GM18520 (cell line): ENCODE results near the gene PIKFYVE.
A peak's percentile ranks its signal among the peaks of the same experiment; 100 is the strongest.
"Not testable (repeated sequence)": the region's sequence is repeated elsewhere in the genome, so short reads cannot be mapped to it uniquely, and the experiment has no call there.

ENCODE experiments used
- ATAC-seq: cut with Tn5 transposase; IDR thresholded peaks from one replicate; pipeline ENCODE4 v1.9.1; 2021; ENCODE audit not compliant: unreplicated experiment

The PIKFYVE gene

GRCh38 chr2:208300847-208301618 lies 35.0 kb downstream of the PIKFYVE start:
- no peak for ATAC-seq

DNA sequence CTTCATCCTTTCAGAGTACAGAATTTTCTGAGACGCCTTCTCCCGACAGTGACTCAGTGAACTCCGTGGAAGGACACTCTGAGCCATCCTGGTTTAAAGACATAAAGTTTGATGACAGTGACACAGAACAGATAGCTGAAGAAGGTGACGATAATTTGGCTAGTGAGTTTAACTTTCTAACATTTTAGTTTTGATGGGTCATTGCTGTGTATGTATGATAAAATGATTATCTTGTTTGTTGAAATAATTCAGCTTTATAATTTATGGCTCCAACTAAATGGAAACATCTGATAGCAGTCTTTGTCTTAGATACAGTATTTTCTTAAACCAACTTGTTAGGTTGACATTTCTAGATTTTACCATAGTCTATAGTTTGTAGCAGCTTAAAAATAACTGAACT lies 38.1 kb downstream of the PIKFYVE start:
- no peak for ATAC-seq

DNA sequence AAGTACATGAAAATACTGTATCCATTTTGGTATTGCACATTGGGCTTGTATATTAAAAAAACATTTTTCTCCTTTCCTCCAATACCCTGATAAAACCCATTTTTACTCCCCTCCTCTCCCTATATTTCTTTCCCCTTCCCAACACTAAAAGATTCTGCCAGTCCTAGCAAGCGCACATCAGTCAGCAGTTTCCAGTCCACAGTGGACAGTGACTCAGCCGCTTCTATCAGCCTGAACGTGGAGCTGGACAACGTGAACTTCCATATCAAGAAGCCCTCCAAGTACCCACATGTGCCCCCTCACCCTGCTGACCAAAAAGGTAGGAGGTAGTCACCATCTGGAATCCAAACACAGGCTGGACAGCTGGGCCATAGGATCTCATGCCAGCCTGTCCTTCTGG lies 38.6 kb downstream of the PIKFYVE start:
- no peak for ATAC-seq

DNA sequence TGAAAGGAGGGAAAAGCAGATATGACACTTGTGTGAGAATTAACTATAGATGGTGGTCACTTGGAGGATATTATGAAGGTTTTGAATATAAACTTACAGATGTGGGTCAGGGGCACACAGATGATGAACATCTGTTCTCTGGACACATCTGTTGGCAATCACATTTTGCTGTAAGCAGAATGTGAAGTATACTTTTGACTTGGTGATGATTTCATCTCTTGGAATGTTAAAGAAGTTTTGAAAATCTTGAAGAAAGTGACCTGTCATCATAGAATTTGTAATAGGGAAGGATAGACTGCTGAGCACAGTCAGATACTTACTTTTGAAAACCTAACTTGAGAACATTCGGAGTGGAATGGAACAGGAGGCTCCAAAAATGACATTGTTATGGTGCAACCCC lies 40.2 kb downstream of the PIKFYVE start:
- no peak for ATAC-seq

GRCh38 chr2:208311321-208311720 lies 45.3 kb downstream of the PIKFYVE start:
- peak; percentile 49 for ATAC-seq

DNA sequence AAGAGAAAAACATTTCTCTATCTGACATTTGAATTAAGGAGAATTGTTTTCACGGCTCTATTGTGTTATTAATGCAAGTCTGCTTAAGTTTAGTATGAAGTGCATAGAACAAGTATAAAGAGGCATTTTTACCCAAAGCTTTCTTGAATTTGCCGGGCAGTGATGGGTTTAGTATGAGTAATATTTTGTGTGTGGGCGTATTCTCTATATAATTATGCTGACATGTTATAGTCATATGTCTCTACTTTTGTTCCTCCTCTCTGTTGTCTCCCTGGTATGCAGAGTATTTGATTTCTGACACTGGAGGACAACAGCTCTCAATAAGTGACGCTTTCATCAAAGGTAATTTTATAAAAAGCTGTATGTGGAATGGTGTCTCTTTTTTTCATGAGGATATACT lies 45.9 kb downstream of the PIKFYVE start:
- peak; percentile 51 for ATAC-seq

- ATAC-seq, result peak; percentile 66
Observed at GRCh38 chr2:208315081-208315788, 49.2 kb downstream of the PIKFYVE start.

GRCh38 chr2:208318127-208318526 lies 52.1 kb downstream of the PIKFYVE start:
- no peak for ATAC-seq

DNA sequence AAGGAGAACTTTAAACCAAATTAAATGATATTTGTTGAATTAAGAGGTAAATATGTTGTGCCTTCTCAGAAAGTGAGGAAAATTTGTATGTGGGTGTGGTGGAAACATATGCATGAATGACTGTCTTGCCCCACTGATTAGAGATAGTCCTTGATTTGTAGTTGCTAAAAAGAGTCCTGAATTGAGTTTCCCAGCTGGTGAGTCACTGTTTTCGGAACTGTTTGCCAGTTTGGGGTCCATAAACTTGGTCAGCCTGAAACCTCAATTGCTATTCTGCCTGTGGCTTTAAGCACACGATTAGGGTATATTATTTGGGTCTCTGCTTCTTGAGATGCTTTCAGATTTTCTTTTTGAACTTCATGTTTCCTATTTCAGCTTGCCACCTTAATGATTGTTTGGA lies 53.3 kb downstream of the PIKFYVE start:
- ATAC-seq, result no peak

GRCh38 chr2:208320686-208321085 lies 54.6 kb downstream of the PIKFYVE start:
- peak; percentile 78 for ATAC-seq

- no peak for ATAC-seq
Observed at GRCh38 chr2:208326016-208326415, 60.0 kb downstream of the PIKFYVE start.

GRCh38 chr2:208329485-208329884 lies 63.4 kb downstream of the PIKFYVE start:
- ATAC-seq, result no peak

- no peak for ATAC-seq
Observed at GRCh38 chr2:208334230-208334629, 68.2 kb downstream of the PIKFYVE start.

GRCh38 chr2:208346756-208347155 lies 80.7 kb downstream of the PIKFYVE start:
- ATAC-seq, result no peak

- ATAC-seq, result no peak
Observed at GRCh38 chr2:208350610-208351009, 84.6 kb downstream of the PIKFYVE start.

- no peak for ATAC-seq
Observed at GRCh38 chr2:208352644-208353567, 86.9 kb downstream of the PIKFYVE start.

GRCh38 chr2:208354964-208355381 lies 88.9 kb downstream of the PIKFYVE start:
- no peak for ATAC-seq

DNA sequence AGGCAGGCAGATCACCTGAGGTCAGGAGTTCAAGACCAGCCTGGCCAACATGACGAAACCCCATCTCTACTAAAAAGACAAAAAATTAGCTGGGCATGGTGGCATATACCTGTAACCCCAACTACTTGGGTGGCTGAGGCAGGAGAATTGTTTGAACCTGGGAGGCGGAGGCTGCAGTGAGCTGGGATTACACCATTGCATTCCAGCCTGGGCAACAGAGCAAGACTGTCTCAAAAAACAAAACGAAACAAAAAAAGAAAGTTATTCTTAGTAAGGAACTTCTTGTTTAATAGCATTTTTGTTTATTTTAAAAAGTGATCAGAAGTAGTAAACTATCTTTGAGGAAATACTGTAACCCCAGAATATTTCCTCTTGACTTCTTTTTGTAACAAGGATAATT lies 90.4 kb downstream of the PIKFYVE start:
- not testable (repeated sequence) for ATAC-seq

GRCh38 chr2:208356846-208357574 lies 91.0 kb downstream of the PIKFYVE start:
- ATAC-seq, result no peak

DNA sequence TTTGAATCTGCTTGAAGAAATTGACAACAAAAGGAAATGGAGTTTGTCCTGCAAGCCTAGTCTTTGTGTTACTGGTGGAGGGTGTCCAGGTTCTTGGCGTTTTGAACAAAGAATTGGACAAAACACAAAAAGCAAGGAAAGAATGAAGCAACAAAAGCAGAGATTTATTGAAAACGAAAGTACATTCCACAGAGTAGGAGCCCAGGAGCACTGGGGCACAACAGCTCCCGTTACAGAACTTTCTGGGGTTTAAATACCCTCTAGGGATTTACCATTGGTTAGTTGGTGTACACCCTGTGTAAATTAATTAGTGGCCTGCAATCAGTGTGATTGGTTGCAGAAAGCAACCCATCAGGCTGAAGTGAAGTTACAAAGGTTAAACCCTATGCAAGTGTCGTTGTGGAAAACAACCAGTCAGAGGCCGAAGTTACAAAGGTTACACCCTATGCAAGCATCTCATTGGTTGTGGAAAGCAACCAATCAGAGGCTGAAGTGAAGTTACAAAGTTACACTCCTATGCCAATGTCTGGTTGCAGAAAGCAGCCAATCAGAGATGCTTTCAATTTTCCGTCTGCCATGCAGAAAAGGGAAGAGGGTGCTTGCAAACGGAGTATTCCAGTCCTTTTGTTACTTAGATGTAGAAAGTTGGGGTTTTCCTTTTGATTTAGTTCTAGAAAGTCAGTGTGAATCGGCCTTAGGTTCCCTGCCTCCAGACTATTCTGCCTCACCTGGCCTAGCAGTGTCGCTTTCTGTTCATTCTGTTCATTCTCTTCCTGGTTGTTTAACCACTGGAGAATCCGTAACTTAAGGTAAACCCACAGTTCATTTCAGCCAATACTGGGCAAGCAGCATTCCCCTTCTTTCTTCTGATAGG lies 92.9 kb downstream of the PIKFYVE start:
- no peak for ATAC-seq
